Body of pancreas (tissue), 4 donors: ENCODE data around the gene MAD2L2.

Source experiments
- CTCF ChIP-seq, 7 experiments: fragments of 450-650 bp in 4 of 7; fragments of 200-600 bp in 3 of 7; sonication (generic) in 3 of 7; IDR thresholded peaks; one replicate each; pipeline ENCODE4 v1.5.1; 2016 to 2019; ENCODE audit warnings: antibody characterized with exemption in 7 of 7
- POLR2A ChIP-seq, 3 donors: fragments of 450-650 bp; IDR thresholded peaks; one replicate each; pipeline ENCODE4 v1.6.1; 2016; ENCODE audit warnings: antibody characterized with exemption in 3 of 3, mild to moderate bottlenecking in 2 of 3

- TF ChIP-seq CTCF (IDR thresholded peaks at IDR 0.05) (no peak), POLR2A (IDR thresholded peaks at IDR 0.05) (no peak)
Observed at GRCh38 chr1:11722538-11722937, 41.6 kb upstream of the MAD2L2 start.
